DND-41 (cell line): ENCODE measurements around the gene A3GALT2.

Experiments
- EZH2 ChIP-seq: IDR thresholded peaks from 3 replicates; pipeline ENCODE4 v1.6.1; 2012; ENCODE audit warnings: borderline replicate concordance, low read depth, mild to moderate bottlenecking, moderate library complexity, low read length, inconsistent platforms; ENCODE audit not compliant: severe bottlenecking
- TF ChIP-seq, protein P1 (sequence below): IDR thresholded peaks from 2 replicates; pipeline ENCODE4 v1.5.1; 2012; ENCODE audit warnings: borderline replicate concordance, low read length, moderate library complexity, mild to moderate bottlenecking; ENCODE audit not compliant: poor library complexity, severe bottlenecking; ENCODE audit errors: extremely low read depth

DNA sequence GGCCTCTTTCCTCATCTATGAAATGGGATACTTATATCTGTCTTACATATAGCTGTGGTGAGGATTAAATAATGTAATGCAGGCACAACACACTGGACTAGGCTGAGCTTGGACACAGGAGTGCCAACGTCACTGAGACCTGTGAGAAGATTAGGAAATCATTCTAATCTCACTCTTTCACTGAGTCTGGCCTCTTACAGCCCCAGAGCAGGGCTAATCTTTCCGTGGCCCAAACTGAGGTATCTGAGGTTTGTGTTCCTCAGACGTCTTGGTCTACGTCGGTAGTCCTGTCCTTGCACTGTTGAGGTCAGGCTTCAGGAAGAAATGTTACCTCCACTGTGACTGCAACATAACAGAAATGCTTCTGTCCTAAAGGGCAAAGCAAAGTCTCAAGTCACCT, 22.6 kb upstream of the A3GALT2 start:
- TF ChIP-seq EZH2, result no peak
- TF ChIP-seq, protein P1, sequence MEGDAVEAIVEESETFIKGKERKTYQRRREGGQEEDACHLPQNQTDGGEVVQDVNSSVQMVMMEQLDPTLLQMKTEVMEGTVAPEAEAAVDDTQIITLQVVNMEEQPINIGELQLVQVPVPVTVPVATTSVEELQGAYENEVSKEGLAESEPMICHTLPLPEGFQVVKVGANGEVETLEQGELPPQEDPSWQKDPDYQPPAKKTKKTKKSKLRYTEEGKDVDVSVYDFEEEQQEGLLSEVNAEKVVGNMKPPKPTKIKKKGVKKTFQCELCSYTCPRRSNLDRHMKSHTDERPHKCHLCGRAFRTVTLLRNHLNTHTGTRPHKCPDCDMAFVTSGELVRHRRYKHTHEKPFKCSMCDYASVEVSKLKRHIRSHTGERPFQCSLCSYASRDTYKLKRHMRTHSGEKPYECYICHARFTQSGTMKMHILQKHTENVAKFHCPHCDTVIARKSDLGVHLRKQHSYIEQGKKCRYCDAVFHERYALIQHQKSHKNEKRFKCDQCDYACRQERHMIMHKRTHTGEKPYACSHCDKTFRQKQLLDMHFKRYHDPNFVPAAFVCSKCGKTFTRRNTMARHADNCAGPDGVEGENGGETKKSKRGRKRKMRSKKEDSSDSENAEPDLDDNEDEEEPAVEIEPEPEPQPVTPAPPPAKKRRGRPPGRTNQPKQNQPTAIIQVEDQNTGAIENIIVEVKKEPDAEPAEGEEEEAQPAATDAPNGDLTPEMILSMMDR, result no peak
